Prostate gland (tissue), 2 donors: ENCODE measurements around the gene PDGFD.

Source experiments
- CTCF ChIP-seq, 4 experiments: fragments of 200-600 bp in 2 of 4; fragments of 450-650 bp in 2 of 4; sonication (generic) in 2 of 4; IDR thresholded peaks; 1 replicate in 3 of 4; 2 replicates in 1 of 4; pipeline ENCODE4 v1.5.1; 2016 to 2019; ENCODE audit warnings: antibody characterized with exemption in 4 of 4, mild to moderate bottlenecking in 2 of 4, moderate library complexity in 2 of 4
- POLR2AphosphoS5 ChIP-seq: sonication (generic); formaldehyde crosslinking; IDR thresholded peaks from one replicate; pipeline ENCODE4 v1.6.1; 2017; ENCODE audit warnings: antibody characterized with exemption

- TF ChIP-seq CTCF (IDR thresholded peaks at IDR 0.05) (no peak), POLR2AphosphoS5 (no peak)
These were observed 36.1 kb downstream of the PDGFD start for GRCh38 chr11:104127828-104128227.
